ENCODE data around the gene EGF.

The EGF gene

GRCh38 chr4:110025056-110025455, 112.4 kb downstream of the EGF start:
- peaks cover 7% of the 10 kb centered on the region for H3K27me3 ChIP-seq (ENCODE audit: insufficient read depth, poor library complexity, severe bottlenecking)
- DNase-seq (ENCODE audit: low read depth in 1 of 2, low spot score in 1 of 2), result no peak
- TF ChIP-seq GABPA (IDR thresholded peaks at IDR 0.05; ENCODE audit: low read depth) (no peak), SPI1 (IDR thresholded peaks at IDR 0.05; ENCODE audit: borderline replicate concordance, low read depth) (no peak), REST (IDR thresholded peaks at IDR 0.05; ENCODE audit: insufficient replicate concordance, low read depth) (no peak)
- no peak overlapping the region for H3K4me3 ChIP-seq (replicated peaks; ENCODE audit: insufficient read depth, low read length)
- no peak overlapping the region for H3K27ac ChIP-seq (replicated peaks)

GRCh38 chr4:110025718-110026117, 113.0 kb downstream of the EGF start:
- TF ChIP-seq REST (IDR thresholded peaks at IDR 0.05; ENCODE audit: insufficient replicate concordance, low read depth) (no peak), POLR2AphosphoS5 (IDR thresholded peaks at IDR 0.05; ENCODE audit: low read depth) (no peak), SPI1 (IDR thresholded peaks at IDR 0.05; ENCODE audit: borderline replicate concordance, low read depth) (no peak), CTCF (IDR thresholded peaks at IDR 0.05; ENCODE audit: insufficient read depth, low read length) (no peak), GABPA (IDR thresholded peaks at IDR 0.05; ENCODE audit: low read depth) (no peak)
- Histone ChIP-seq H3K27ac (replicated peaks) (no peak overlapping the region), H3K27me3 (ENCODE audit: insufficient read depth, poor library complexity, severe bottlenecking) (peaks cover 3% of the 10 kb centered on the region), H3K4me3 (replicated peaks; ENCODE audit: insufficient read depth, low read length) (no peak overlapping the region)
- DNase-seq (ENCODE audit: low read depth in 1 of 2, low spot score in 1 of 2), result no peak

GRCh38 chr4:110032603-110033002, 119.9 kb downstream of the EGF start:
- DNase-seq (ENCODE audit: low read depth in 1 of 2, low spot score in 1 of 2), result peak; percentile 93 to 95
- TF ChIP-seq CTCF (IDR thresholded peaks at IDR 0.05; ENCODE audit: insufficient read depth, low read length), result no peak
- peak; percentile 96 for TF ChIP-seq POLR2AphosphoS5 (IDR thresholded peaks at IDR 0.05; ENCODE audit: low read depth)
- peak; percentile 41; the same call in 1 of the 2 replicates for TF ChIP-seq SPI1 (IDR thresholded peaks at IDR 0.05; ENCODE audit: borderline replicate concordance, low read depth)
- TF ChIP-seq REST (IDR thresholded peaks at IDR 0.05; ENCODE audit: insufficient replicate concordance, low read depth), result no peak
- peak; percentile 33; the same call in 1 of the 2 replicates for TF ChIP-seq GABPA (IDR thresholded peaks at IDR 0.05; ENCODE audit: low read depth)
- no peak overlapping the region for H3K4me3 ChIP-seq (replicated peaks; ENCODE audit: insufficient read depth, low read length)
- H3K27me3 ChIP-seq (ENCODE audit: insufficient read depth, poor library complexity, severe bottlenecking), result peaks cover 5% of the 10 kb centered on the region
- H3K27ac ChIP-seq (replicated peaks), result no peak overlapping the region

All from HL-60 (cell line).